HG03558 (cell line): ENCODE data around the gene SPACA7.

Experiments
- ATAC-seq: cut with Tn5 transposase; IDR thresholded peaks from one replicate; pipeline ENCODE4 v1.9.1; 2021; ENCODE audit warnings: moderate number of reproducible peaks; ENCODE audit not compliant: unreplicated experiment; ENCODE audit errors: extremely low read depth

Gene SPACA7

DNA sequence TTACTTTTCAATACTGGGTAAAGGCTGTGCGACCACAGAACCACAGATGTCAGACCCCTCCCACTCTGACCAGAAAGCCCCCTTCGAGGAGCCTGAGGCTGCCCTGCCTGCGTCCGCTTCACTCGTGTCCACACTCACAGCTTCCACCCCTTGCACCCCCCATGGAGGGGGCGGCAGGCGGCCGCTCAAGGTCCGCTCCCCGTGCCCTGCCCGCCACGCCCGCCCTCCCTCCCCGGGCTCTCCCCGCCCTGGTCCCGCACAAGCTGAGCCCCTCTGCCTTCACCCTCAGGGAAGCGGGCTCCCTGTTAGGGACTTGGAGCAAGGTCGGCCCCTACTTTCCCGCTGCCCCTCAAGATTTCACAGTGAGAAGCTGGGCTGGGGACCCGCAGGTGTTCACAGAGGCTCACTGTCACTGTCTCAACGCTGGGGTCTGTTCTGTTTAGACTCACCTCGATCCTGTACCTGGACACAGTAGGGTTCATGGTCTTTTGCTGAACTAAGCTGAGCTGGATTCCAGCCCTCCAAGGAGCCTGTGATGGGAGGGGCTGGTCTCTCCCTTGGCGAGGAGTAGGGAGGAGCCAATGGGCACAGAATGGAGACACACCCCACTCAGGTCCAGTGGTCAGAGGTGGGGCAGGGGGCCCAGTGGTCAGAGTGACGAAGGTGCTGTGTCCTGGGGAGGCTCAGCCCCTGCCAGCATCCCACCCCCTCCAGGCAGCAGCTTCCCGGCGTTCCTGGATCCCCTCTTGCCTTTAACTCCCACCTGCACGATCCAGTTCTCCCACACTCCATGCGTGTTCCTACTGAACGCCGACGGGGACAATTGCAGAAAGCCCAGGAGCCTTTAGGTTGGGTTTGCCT is 69.5 kb downstream of the SPACA7 start:
- ATAC-seq, result no peak

- no peak for ATAC-seq
Observed at GRCh38 chr13:112446347-112446861, 70.2 kb downstream of the SPACA7 start.

GRCh38 chr13:112446867-112447266 is 70.7 kb downstream of the SPACA7 start:
- ATAC-seq, result no peak

- ATAC-seq, result no peak
Observed at GRCh38 chr13:112447306-112447705, 71.2 kb downstream of the SPACA7 start.

- ATAC-seq, result no peak
Observed at GRCh38 chr13:112447761-112448603, 71.8 kb downstream of the SPACA7 start.

DNA sequence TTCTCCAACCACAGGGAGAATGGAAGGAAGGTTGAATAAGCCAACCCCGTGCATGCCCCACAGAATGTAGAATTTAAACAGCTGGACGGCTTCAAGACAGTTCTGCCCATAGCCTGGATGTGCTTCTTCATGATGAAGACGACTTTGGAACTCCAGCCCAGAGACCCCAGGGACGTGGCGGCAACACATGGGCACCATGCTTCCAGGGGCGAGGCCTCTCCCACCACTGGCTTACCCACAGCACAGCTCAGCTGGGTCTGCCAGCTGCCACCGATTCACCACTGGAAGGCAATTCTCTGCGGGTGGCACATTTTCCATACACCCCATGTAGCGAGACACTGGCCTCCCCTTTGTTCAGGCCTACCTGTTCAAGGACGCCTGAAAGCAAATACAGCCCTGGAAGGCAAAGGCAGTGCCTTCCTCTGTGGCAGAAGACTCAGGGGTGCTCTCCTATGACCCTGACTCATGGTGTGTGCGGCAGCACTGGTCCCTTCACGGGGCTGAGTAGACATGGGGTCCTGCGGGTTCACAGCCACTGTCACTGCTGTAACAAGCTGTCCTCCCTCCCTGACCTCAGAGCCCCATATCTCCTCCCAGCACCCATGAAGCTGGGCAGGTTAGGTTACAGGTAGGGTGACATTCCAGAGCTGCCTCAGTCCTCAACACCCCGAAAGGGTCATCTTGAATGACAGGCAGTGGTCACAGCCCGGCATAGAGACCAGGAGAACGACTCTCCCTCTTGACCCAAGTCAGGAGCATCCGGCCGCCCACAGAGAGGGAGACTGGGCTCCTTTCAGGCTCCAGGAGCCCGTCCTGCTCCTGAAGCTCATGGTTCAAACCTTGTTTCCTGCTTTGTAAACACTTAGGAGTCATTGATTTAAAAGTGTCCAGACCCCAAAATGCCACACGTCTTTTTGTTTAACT is 72.7 kb downstream of the SPACA7 start:
- no peak for ATAC-seq

DNA sequence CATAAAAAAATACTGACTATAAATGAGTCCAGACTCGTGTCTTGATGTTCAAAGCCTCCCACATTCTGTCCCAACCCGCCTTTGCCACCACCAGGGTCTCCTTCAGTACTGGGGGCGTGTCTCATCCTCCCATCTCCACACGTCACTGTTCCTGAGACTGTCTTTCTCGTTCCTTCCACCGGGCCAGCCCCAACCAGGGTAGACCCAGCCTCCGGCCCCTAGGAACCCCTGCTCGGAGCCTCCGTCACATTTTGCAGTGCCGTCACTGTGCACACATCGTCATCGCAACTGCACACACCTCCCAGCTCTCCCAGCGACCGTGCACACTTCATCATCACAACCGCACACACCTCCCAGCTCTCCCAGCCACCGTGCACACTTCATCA is 73.4 kb downstream of the SPACA7 start:
- no peak for ATAC-seq

GRCh38 chr13:112450118-112450903 is 74.2 kb downstream of the SPACA7 start:
- no peak for ATAC-seq

GRCh38 chr13:112450904-112451240 is 74.7 kb downstream of the SPACA7 start:
- no peak for ATAC-seq

DNA sequence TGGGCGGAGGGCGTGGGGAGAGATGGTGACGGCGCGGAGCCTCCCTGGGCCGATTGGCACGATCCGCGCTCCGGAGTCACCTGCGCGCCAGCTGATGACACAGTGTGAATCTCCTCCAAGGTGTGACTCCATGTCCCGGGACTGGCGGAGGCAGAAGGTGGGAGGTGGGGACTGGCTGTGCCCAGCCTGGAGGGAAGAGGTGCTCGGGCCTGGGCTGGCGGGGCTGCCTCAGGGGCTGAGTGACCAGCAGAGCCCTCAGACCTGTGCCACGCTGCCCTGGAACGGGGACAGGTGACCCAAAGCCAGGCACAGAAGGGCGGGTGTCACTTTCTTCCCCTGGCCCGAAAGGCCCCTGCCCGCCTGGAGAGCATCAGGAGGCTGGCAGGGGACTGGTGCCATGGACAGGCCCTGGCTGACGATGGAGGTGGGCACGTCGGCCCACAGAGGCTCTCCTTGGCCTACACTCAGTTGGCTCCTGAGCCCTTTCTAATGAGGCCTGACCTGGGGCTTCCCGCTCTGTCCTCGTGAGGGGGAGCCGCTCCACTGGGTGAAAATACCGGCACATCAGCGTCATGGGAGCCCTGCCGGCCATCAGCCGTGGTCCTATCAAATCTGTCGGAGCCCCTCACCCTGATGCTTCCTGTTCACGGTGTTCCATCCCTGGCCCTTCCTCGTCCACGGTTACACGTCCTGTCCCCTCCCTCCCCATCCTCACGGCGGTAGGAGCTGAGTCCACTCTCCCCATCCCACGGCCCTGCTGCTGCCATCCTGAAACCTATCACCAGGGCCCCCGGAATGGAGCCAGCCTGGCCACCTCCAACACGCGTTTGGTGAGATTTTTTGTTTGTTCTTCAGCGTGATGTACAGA is 75.6 kb downstream of the SPACA7 start:
- ATAC-seq, result no peak

- no peak for ATAC-seq
Observed at GRCh38 chr13:112452380-112453206, 76.4 kb downstream of the SPACA7 start.

- ATAC-seq, result no peak
Observed at GRCh38 chr13:112453207-112453829, 77.2 kb downstream of the SPACA7 start.

DNA sequence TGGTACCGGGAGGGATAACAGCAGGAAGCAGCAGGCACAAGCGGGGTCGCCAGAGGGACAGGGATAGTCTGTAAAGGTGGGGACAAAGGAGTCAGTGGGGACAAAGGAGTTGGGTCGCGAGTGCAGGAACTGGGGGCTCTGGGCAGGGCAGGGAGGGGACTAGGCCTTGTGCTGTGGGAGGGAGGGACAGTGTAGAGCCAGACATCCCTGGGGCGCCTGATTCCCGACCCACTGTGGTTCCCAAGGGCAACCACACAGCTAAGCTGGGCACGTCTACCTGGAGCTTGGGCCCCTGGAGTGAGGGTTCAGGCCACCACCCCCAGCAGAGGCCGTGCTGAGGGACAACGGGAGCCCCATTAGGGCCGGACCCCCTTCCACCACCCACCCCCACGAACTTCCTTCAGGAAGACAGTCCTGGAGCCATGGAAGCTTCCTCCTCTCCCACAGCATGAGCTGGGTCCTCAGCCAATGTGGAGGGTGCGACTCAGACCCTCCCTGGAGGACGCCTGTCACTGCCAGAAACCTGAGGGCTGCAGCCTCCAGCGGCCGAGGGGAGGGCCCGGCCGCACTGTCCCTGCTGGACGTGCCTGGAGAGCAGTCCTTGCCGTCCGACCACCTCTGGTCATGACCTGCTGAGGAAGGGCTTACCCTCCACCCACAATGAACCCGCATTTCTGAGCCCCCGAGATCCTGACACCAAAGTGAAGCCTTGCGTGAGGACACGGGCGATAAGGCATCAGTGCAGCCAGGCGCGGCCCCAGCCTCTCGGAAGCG is 77.9 kb downstream of the SPACA7 start:
- no peak for ATAC-seq

GRCh38 chr13:112454648-112455334 is 78.6 kb downstream of the SPACA7 start:
- no peak for ATAC-seq

DNA sequence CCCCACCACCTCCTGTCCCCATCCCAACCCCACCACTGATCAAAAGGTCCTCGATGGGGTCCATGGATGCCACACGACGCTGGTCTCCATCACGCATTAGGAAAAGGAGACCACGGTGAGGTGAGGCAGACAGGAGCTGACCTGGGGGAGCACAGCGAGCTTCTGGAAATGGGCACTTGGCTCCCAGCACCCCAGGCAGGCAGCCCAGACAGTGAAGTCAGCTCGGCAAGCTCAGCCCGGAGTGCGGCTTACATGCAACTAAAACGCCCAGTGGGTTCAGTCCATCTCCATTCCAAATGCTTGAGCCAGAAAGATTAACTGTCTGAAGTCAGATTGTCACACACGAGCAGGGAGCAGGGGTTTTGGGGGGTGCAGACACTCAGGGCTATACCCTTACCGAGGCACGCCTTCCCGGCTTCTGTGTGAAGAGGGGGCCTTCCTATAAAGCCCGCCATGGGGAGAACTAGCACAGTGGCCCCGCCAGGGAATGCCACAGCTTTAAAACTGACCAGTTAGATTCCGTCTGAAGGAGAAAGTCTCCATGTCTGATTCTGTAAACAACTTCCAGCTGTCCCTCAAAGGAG is 79.4 kb downstream of the SPACA7 start:
- ATAC-seq, result no peak
